NCI-H187 treated with DMSO at 0.1 percent for 48 hours (cell line): ENCODE measurements around the gene KLF17.

Source experiments
- DNase-seq: peaks from one replicate; lab custom pipeline; 2025; lab: John Stamatoyannopoulos, UW

The KLF17 gene

DNA sequence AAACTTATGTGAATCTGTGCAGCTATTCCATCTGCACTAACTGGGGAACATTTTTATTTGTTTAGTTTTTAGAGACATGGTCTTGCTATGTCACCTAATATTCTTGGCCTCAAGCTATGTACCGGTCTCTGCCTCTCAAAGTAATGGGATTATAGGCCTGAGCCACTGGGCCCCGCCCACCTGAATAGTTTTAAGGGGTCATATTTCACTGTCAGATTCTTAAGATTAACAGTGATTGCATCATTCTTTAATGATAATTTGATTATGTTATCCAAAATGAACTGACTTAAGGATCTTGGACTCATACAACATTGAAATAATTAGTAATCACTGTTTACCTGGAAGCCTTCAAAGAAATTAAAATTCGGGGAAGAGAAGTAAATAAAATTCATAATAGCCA is 35.4 kb downstream of the KLF17 start:
- DNase-seq = no peak

DNA sequence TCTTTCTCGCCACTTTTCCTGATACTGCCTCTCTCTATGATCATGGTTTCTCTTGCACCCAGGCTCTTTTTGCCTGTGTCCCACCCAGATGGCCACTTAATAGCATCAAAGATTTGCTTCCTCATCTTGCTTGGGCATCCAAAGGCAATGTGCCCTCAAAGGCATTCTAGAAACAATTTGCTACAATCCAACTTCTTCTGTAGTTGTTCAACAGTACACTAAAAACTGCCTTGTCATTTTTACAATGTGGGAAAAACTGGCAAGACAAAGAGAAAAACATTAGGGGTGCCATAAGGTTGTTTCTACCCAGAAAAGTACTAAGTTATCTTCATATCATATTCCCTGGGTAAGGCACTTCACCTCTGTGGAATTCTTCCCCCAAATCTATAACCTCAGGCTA is 39.3 kb downstream of the KLF17 start:
- no peak for DNase-seq

DNA sequence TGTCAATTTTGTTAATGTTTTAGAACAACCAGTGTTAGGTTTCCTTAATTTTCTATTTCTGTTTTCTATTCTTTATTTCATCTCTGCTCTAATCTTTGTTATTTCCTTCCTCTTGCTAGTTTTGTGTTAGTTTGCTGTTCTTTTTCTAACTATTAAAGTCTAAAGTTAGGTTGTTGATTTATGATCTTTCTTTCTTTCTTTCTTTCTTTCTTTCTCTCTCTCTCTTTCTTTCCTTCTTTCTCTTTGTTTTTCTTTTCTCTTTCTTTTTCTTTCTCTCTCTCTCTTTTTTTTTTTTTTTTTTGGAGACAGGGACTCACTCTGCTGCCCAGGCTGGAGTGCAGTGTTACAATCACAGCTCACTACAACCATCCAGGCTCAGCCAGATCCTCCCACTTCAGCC is 40.2 kb downstream of the KLF17 start:
- no peak for DNase-seq

DNA sequence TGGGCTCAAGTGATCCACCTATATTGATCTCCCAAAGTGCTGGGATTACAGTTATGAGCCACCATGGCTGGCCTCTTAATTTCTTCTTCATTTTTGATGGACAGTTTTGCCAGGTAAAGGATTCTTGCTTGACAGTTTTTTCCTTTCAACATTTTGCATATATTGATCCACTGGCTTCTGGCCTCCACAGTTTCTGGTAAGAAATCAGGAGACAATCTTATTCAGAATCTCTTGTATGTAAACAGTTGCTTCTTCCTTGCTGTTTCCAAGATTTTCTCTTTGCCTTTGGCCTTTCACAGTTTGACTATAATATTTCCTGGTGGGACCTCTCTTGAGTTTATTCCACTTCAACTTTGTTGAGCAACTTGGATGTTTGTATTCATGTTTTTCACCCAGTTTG is 42.9 kb downstream of the KLF17 start:
- DNase-seq = no peak

DNA sequence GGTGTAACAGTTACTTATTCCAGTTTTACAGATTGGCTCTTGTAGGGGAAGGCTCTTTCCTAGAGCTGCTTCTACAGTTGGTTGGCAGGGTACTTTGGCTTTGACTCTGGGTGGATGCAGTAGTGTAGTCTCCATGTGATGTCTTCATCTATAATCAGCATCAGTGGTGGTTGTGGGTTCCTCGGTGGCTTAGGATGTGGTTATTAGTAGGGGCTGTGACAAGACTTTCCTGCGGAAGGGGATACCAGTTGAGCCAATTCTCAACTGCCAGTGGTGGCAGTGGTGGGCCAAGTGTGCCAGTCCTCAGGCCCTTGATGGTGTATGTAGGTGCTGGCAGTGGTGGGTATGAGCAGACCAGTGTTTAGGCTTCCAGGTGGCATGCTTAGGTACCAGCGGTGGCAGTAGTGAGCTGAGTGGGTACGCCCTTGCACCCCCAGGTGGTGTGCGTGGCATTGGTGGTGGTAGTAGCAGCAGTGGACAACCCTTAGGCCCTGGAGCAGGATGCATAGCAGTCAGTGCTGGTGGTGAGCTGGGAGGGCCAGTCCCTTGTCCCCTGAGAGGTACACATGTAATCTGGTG is 50.0 kb downstream of the KLF17 start:
- DNase-seq = no peak

DNA sequence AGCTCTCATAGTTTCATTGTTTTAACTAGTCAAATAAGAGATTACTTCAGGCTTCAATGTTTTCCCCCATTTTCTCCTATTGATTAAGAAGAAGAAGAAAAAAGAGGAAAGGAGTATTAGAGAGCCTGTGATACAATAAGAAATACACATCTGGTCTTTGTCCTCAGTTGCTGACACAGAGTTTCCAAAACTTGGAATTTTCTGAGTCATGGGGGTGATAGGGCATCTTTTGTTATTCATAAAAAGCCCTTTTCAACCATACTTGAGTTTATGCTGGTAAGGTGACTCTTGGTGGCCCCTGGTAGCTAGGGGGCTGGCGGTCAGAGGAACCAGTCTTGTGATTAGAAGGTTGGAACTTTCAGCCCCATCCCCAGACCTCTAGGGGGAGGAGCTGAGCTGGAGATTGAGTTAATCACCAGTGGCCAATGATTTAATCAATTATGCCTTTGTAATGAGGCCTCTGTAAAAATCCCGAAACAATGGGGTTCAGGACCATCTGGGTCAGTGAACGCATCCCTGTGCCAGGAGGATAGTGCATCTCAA is 51.7 kb downstream of the KLF17 start:
- DNase-seq = no peak

DNA sequence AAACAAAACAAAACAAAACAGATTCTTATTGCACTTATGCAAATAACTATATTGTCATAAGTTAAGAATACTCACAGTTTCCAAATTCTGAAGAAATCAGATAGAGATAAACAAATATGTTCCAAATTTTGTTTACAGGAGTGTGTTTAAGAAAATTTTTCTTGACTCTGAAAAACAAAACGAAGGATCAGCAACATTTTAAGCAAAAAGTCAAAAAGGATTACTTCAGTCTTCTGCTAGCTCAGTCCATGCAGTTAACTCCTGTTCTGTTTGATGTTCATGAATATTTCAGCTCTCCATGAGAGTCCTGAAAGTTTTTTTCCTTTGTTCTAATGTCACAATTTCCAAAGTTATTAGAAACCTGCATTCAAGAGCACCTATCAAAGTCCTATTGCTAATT is 56.0 kb downstream of the KLF17 start:
- no peak for DNase-seq
